Small intestine (tissue), 7 donors: ENCODE measurements around the gene SGMS1. TPM values are rescaled to one million over a fixed set of nuclear protein-coding genes. Genes with fewer than 3 reads are reported as not detected.

ENCODE experiments used
- DNase-seq, 2 donors: peaks; one replicate each; pipeline versions ENCODE4 v3.0.0 to v3.0.0-alpha.2; 2013
- FAIRE-seq: peaks from 2 replicates; lab custom pipeline; 2012; peaks lifted over from hg19 to GRCh38; lab: Jason Lieb, UNC
- H3K27ac ChIP-seq, 3 donors: one replicate each; pipeline ENCODE4 v1.5.1; 2013; ENCODE audit warnings: low read length in 2 of 3, mild to moderate bottlenecking in 2 of 3, control low read depth in 1 of 3, inconsistent platforms in 1 of 3, low read depth in 1 of 3, moderate library complexity in 1 of 3
- H3K27me3 ChIP-seq, 3 donors: one replicate each; pipeline ENCODE4 v1.6.1; 2013; ENCODE audit warnings: low read length in 3 of 3, inconsistent platforms in 1 of 3; ENCODE audit not compliant: control insufficient read depth in 3 of 3, insufficient read depth in 3 of 3
- H3K36me3 ChIP-seq, 3 donors: one replicate each; pipeline ENCODE4 v1.6.1; 2013; ENCODE audit warnings: low read length in 3 of 3, inconsistent platforms in 1 of 3, low read depth in 1 of 3, mild to moderate bottlenecking in 1 of 3, moderate library complexity in 1 of 3; ENCODE audit not compliant: control insufficient read depth in 3 of 3, insufficient read depth in 2 of 3
- H3K4me1 ChIP-seq, 3 donors: one replicate each; pipeline ENCODE4 v1.6.1; 2013; ENCODE audit warnings: low read length in 2 of 3, inconsistent platforms in 1 of 3, low read depth in 1 of 3, mild to moderate bottlenecking in 1 of 3, moderate library complexity in 1 of 3; ENCODE audit not compliant: control insufficient read depth in 3 of 3, insufficient read depth in 2 of 3
- H3K4me3 ChIP-seq, 3 donors: one replicate each; pipeline ENCODE4 v1.5.1; 2013; ENCODE audit warnings: low read length in 3 of 3, control low read depth in 1 of 3, inconsistent platforms in 1 of 3, low read depth in 1 of 3, mild to moderate bottlenecking in 1 of 3, moderate library complexity in 1 of 3
- H3K9me3 ChIP-seq, 2 donors: one replicate each; pipeline ENCODE4 v1.6.1; 2013; ENCODE audit warnings: low read depth in 1 of 2, low read length in 1 of 2; ENCODE audit not compliant: control insufficient read depth in 2 of 2, insufficient read depth in 1 of 2
- WGBS, 3 donors: extraction: QIAGEN DNeasy Blood & Tissue Kit; methylation state at CpG; one replicate each; pipeline ENCODE4 v1.1.7; 2013; 5-methylcytosine and 5-hydroxymethylcytosine counted together
- polyA plus RNA-seq, 4 donors: library from polyadenylated mRNA; stranded (reverse) in 3 of 4; unstranded in 1 of 4; fragments of 200-250 nt in 3 of 4; fragments of 120-200 nt in 1 of 4; gene quantifications; one replicate each; pipeline versions ENCODE4 v1.2.1 to v1.2.3, GENCODE V29; 2013
- donor health status: healthy with polysubstance abuse.
- donor health status: control.
- donor health status: control.
- donor health status: Bipolar disorder and iron deficiency.
- donor health status: healthy.

The SGMS1 gene
- polyA plus RNA-seq, 4 donors, result 7.6 to 28.2 (median 11.4) TPM

DNA sequence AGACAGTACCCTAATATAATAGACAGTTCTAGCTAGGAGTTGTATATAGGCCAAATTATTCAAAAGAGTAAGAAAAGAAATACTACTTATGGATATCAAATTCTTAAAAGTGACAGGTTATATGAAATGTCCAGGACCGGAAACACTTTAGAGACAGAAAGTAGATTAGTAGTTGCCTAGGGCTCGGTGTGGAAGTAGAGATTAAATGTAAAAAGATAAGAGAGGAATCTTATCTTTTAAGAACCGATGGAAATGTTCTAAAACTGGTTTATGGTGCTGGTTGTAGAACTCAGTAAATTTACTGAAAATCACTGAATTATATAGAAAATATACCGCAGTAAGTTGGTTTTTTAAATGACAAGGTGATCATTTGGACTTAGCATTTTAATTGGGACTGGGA lies 224.9 kb downstream of the SGMS1 start:
- no peak for FAIRE-seq
- peaks cover 5 to 16% (median 8%) of the 10 kb centered on the region in 3 donors for H3K4me1 ChIP-seq
- H3K4me3 ChIP-seq, result no peak overlapping the region
- H3K27ac ChIP-seq, result no peak overlapping the region
- no peak for DNase-seq
- WGBS, 3 donors, result 40 to 69% (median 40%) methylated on average over 4 of the region's 4 CpGs
- no peaks in the 10 kb centered on the region for H3K36me3 ChIP-seq
- H3K27me3 ChIP-seq, result no peaks in the 10 kb centered on the region
- no peaks in the 10 kb centered on the region for H3K9me3 ChIP-seq

DNA sequence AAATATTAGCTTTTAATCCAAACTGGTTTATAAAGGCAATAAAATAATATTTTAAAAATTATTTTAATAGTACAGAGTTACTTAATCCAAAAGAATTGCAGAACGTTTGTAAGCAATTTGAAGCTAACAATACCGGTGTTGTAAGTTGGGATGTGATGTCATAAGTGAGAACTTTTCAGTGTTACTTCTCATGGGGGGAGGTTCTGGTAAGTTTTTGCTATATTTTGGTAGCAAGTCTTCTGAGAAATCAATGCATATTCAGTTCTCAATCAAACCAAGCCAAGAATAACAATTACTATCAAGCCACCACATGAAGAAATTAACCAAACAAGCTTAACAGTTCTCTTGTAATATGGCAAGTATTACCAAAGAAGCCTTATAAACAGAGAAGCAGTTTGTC lies 225.4 kb downstream of the SGMS1 start:
- Histone ChIP-seq H3K4me1 (peaks cover 5 to 16% (median 8%) of the 10 kb centered on the region in 3 donors), H3K27me3 (no peaks in the 10 kb centered on the region), H3K27ac (no peak overlapping the region), H3K9me3 (no peaks in the 10 kb centered on the region), H3K4me3 (no peak overlapping the region), H3K36me3 (no peaks in the 10 kb centered on the region)
- FAIRE-seq, result no peak
- 58 to 77% (median 63%) methylated on average over 2 of the region's 2 CpGs for WGBS, 3 donors
- DNase-seq, result no peak

GRCh38 chr10:50397312-50398140 lies 226.2 kb downstream of the SGMS1 start:
- H3K36me3 ChIP-seq, result no peaks in the 10 kb centered on the region
- H3K27ac ChIP-seq, result no peak overlapping the region
- FAIRE-seq, result no peak

GRCh38 chr10:50396491-50397311 lies 227.1 kb downstream of the SGMS1 start:
- H3K9me3 ChIP-seq, result no peaks in the 10 kb centered on the region
- DNase-seq (no peak), FAIRE-seq (no peak)
- no peaks in the 10 kb centered on the region for H3K36me3 ChIP-seq
- H3K4me3 ChIP-seq, result no peak overlapping the region
- H3K27me3 ChIP-seq, result no peaks in the 10 kb centered on the region
- peaks cover 5 to 25% (median 8%) of the 10 kb centered on the region in 3 donors for H3K4me1 ChIP-seq
- WGBS, 3 donors, result 62 to 87% (median 68%) methylated on average over 7 of the region's 7 CpGs
- no peak overlapping the region for H3K27ac ChIP-seq

More at GRCh38 chr10:50397312-50398140, 226.2 kb downstream of the SGMS1 start:
- Histone ChIP-seq H3K4me3 (no peak overlapping the region), H3K27me3 (no peaks in the 10 kb centered on the region), H3K9me3 (no peaks in the 10 kb centered on the region), H3K4me1 (peaks cover 5 to 22% (median 8%) of the 10 kb centered on the region in 3 donors)
- no peak for DNase-seq
- 70 to 82% (median 79%) methylated on average over 8 of the region's 8 CpGs for WGBS, 3 donors

DNA sequence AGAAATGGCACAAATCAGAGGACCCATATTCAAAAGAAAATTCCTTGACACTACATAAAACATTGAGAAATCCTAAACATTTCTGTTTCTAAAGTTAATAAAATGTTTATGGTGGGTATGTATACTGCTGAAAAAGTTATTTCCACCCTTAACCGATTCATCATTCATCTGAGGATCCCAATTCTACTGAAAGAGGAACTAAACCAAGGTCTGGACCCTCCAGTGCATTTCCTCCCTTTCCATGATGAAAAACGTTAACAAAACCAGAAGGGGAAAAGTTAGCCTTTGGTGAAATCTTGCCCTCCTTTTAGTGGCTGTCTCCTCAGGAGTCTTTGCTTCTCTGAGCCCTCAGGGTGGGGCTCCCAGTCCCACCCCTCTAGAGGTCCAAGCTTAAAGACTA lies 227.9 kb downstream of the SGMS1 start:
- WGBS, 3 donors, result 75 to 85% (median 78%) methylated on average over 2 of the region's 2 CpGs
- FAIRE-seq, result no peak
- peaks cover 5 to 25% (median 8%) of the 10 kb centered on the region in 3 donors for H3K4me1 ChIP-seq
- H3K4me3 ChIP-seq, result no peak overlapping the region
- H3K27ac ChIP-seq, result no peak overlapping the region
- DNase-seq, result no peak
- H3K27me3 ChIP-seq, result no peaks in the 10 kb centered on the region
- no peaks in the 10 kb centered on the region for H3K36me3 ChIP-seq
- no peaks in the 10 kb centered on the region for H3K9me3 ChIP-seq

DNA sequence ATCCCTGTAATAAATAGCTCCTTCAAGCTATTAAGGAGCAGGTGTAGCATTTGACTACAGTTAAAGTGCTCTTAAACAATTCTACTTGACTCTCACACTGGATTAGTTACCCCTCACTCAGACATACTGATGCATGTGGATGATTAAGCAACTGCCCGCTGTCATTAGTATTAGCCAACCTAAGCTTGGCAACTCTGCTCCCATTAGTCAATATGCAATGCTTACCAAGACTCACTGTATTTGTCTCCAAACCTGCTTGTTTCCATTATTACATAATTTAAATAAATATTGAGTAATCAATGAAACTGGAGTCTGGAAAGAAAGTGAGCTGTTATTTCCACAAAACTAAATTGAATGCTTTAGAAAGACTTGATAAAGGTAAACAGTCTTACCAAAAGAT lies 228.5 kb downstream of the SGMS1 start:
- peak overlapping the region in 1 of 3 donors; percentile 79 for H3K27ac ChIP-seq
- H3K27me3 ChIP-seq, result no peaks in the 10 kb centered on the region
- DNase-seq (peak in 1 of 2 donors; percentile 22), FAIRE-seq (no peak)
- 25 to 78% (median 26%) methylated on average over 1 of the region's 1 CpG for WGBS, 3 donors
- H3K4me1 ChIP-seq, result peaks cover 7 to 25% (median 8%) of the 10 kb centered on the region in 3 donors
- H3K36me3 ChIP-seq, result no peaks in the 10 kb centered on the region
- H3K9me3 ChIP-seq, result no peaks in the 10 kb centered on the region
- H3K4me3 ChIP-seq, result no peak overlapping the region

DNA sequence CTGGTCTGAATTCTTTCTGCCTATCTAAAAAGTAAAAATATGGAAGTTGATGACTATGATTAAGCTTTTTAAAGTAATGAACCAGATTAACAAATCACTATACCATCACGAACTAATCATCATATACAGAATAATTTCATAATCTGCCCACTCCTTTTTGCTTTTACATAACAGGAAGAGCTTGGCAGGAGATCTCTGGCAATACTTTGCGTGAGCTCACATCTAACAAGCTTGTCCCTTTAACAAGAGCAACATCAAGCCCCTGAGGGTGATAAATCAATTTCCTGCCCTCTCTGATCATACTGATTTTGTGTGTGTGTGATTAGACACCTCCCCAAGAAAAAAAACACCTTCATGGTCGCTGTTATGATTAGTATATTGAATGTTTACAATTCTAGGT lies 228.9 kb downstream of the SGMS1 start:
- Histone ChIP-seq H3K4me1 (peaks cover 7 to 25% (median 8%) of the 10 kb centered on the region in 3 donors), H3K4me3 (no peak overlapping the region), H3K9me3 (no peaks in the 10 kb centered on the region), H3K27me3 (no peaks in the 10 kb centered on the region), H3K27ac (peak overlapping the region; percentile 41 to 79 (median 58)), H3K36me3 (no peaks in the 10 kb centered on the region)
- peak in 1 of 2 donors; percentile 31 for DNase-seq
- 23 to 53% (median 23%) methylated on average over 3 of the region's 3 CpGs for WGBS, 3 donors
- FAIRE-seq, result no peak

DNA sequence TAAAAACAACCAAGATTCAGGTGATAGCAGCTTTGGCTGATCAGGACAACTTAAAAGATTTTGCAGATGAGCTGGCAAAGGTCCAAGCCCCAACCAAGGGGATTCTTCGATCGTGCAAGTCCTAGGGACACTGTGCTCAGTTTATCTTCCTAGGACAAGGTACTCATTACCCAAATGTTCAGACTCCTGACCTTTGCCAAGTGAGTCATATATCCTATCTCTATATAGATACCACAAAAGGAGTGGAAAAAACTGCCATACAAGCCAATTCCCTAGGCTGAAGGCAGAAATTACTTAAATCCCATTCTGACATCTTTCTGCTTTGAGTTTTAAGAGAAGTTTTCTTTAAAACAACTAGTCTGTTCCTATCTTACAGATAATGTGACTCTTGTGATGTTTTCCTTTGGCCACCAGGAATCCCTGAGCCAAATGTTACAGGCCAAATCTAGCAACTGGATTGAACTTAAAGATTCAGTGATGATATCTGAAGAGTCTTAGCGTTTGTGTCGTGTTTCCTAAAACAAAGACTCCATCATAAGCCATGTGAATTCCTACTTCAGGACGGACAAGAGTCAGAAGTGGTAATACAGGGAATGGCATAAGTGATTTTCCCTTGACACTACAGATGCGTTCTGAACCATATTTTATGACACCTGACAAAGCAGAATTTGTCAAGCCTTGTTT lies 229.8 kb downstream of the SGMS1 start:
- FAIRE-seq (no peak), DNase-seq (peak; percentile 84 to 92)
- H3K4me1 ChIP-seq, result peaks cover 7 to 25% (median 8%) of the 10 kb centered on the region in 3 donors
- H3K4me3 ChIP-seq, result no peak overlapping the region
- WGBS, 3 donors, result 19 to 67% (median 45%) methylated on average over 6 of the region's 6 CpGs
- no peaks in the 10 kb centered on the region for H3K36me3 ChIP-seq
- no peaks in the 10 kb centered on the region for H3K27me3 ChIP-seq
- H3K9me3 ChIP-seq, result no peaks in the 10 kb centered on the region
- H3K27ac ChIP-seq, result peak overlapping the region; percentile 48 to 79 (median 66)
